ENCODE results near the gene BRD4.

DNA sequence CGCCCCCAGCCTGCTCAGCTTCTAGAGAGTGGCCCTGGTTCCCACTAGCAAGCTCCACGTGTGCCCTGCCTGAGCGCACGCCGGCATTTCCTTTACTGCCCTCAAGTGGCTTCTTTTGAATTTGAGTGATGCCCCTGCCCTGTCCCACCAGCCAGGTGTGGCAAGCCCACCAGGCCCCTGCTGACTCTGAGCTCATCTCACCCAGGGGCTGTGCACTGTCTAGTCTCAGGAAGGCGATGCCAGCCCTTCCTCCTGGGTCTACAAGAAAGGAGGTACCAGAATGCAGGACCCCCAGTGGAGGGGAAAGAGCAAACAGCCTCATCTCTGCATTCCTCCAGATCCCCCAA lies 82.8 kb downstream of the BRD4 start:
- TF ChIP-seq, protein P1, sequence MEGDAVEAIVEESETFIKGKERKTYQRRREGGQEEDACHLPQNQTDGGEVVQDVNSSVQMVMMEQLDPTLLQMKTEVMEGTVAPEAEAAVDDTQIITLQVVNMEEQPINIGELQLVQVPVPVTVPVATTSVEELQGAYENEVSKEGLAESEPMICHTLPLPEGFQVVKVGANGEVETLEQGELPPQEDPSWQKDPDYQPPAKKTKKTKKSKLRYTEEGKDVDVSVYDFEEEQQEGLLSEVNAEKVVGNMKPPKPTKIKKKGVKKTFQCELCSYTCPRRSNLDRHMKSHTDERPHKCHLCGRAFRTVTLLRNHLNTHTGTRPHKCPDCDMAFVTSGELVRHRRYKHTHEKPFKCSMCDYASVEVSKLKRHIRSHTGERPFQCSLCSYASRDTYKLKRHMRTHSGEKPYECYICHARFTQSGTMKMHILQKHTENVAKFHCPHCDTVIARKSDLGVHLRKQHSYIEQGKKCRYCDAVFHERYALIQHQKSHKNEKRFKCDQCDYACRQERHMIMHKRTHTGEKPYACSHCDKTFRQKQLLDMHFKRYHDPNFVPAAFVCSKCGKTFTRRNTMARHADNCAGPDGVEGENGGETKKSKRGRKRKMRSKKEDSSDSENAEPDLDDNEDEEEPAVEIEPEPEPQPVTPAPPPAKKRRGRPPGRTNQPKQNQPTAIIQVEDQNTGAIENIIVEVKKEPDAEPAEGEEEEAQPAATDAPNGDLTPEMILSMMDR (IDR thresholded peaks at IDR 0.05; ENCODE audit: low read depth, low read length, poor library complexity, severe bottlenecking) = no peak
- TF ChIP-seq EZH2phosphoT487 (IDR thresholded peaks at IDR 0.05; ENCODE audit: borderline replicate concordance, low read length) = no peak

Data from DOHH2 (cell line).